KOPT-K1 (cell line): ENCODE measurements around the gene CCDC40.

Source experiments
- H3K27ac ChIP-seq: fragments of 200-600 bp; sonication (generic); 2 replicates; pipeline ENCODE4 v1.5.1; 2016; ENCODE audit warnings: antibody characterized with exemption, mild to moderate bottlenecking, low read depth, low read length; ENCODE audit not compliant: poor library complexity, severe bottlenecking
- H3K36me3 ChIP-seq: fragments of 200-600 bp; sonication (generic); 2 replicates; pipeline ENCODE4 v1.5.1; 2017; ENCODE audit warnings: antibody characterized with exemption, mild to moderate bottlenecking, low read length, moderate library complexity; ENCODE audit not compliant: insufficient read depth
- H3K9me3 ChIP-seq: fragments of 200-600 bp; sonication (generic); 2 replicates; pipeline ENCODE4 v1.5.1; 2017; ENCODE audit warnings: antibody characterized with exemption, low read length, mild to moderate bottlenecking; ENCODE audit not compliant: insufficient read depth, poor library complexity, severe bottlenecking

Gene CCDC40

GRCh38 chr17:80025140-80025539, 11.3 kb upstream of the CCDC40 start:
- H3K9me3 ChIP-seq = no peaks in the 10 kb centered on the region
- H3K36me3 ChIP-seq = no peaks in the 10 kb centered on the region
- H3K27ac ChIP-seq = no peak overlapping the region

GRCh38 chr17:80025796-80026195, 10.6 kb upstream of the CCDC40 start:
- Histone ChIP-seq H3K9me3 (no peaks in the 10 kb centered on the region), H3K36me3 (no peaks in the 10 kb centered on the region), H3K27ac (no peak overlapping the region)

GRCh38 chr17:80026359-80027042, 9.9 kb upstream of the CCDC40 start:
- Histone ChIP-seq H3K9me3 (no peaks in the 10 kb centered on the region), H3K27ac (no peak overlapping the region), H3K36me3 (no peaks in the 10 kb centered on the region)

DNA sequence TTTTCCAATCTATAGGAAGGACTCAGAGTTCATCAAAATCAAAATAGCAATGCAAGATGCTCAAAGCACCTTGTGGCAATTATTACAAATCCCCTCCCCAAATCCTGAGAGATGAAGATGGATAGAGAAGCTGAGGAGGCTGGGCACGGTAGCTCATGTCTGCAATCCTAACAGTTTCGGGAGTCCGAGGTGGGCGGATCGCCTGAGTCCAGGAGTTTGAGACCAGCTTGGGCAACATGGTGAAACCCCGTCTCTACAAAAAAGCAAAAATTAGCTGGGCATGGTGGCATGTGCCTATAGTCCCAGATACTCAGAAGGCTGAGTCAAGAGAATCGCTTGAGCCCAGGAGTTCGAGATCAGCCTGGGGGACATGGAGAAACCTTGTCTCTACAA, 9.4 kb upstream of the CCDC40 start:
- Histone ChIP-seq H3K27ac (no peak overlapping the region), H3K36me3 (no peaks in the 10 kb centered on the region), H3K9me3 (no peaks in the 10 kb centered on the region)

DNA sequence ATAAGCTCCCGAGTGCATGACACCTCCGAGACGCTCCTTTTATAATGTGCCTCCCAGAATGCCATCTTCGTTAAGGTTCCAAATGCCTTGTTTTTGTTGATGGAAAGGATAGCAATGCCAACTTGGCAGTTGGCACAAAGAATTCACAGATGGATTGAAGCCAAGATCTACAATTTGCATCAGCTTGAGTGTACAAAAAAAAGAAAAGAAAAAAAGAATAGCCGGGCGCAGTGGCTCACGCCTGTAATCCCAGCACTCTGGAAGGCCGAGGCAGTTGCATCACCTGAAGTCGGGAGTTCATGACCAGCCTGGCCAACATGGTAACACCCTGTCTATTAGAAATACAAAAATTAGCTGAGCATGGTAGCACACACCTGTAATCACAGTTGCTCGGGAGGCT, 8.4 kb upstream of the CCDC40 start:
- Histone ChIP-seq H3K27ac (no peak overlapping the region), H3K9me3 (no peaks in the 10 kb centered on the region), H3K36me3 (no peaks in the 10 kb centered on the region)

- no peaks in the 10 kb centered on the region for H3K36me3 ChIP-seq
- no peaks in the 10 kb centered on the region for H3K9me3 ChIP-seq
- no peak overlapping the region for H3K27ac ChIP-seq
Measured at GRCh38 chr17:80029258-80029974, 7.0 kb upstream of the CCDC40 start.

GRCh38 chr17:80030730-80031410, 5.6 kb upstream of the CCDC40 start:
- Histone ChIP-seq H3K27ac (no peak overlapping the region), H3K36me3 (no peaks in the 10 kb centered on the region), H3K9me3 (no peaks in the 10 kb centered on the region)

DNA sequence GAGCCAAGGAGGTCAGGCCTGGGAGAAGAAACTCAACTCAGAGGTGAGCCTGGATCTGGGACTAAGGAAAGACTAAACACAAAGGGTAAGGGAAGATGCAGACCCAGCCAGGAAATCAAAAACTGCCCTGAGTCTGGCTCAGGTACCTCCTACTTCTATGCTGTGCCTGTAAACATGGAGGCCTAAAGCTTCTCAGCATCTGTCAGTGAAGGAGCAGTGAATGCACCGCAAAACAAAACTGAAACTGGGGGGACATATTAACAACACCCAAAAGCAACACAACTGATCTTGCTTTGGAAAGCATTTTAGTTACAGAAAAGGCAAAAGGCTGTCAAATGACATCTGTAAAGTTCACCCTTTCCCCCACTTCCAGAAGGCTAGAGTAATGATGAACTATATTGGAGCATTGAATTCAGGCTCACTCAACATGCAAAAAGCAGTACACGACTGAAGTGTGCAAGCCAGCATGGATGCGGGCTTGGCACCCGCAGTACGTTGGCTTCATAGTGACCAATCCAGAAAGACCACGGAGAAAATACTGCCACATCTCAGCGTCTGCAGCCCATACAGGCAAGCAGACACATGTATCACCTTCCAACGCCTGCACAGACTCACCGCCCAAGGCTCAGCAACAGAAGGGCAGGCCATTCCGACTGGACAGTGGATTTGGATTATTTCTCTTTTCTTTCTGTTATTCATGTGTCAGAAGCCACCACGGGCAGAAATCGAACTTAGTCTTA, 4.6 kb upstream of the CCDC40 start:
- H3K27ac ChIP-seq = no peak overlapping the region
- no peaks in the 10 kb centered on the region for H3K9me3 ChIP-seq
- H3K36me3 ChIP-seq = no peaks in the 10 kb centered on the region

- H3K9me3 ChIP-seq = no peaks in the 10 kb centered on the region
- H3K27ac ChIP-seq = no peak overlapping the region
- no peaks in the 10 kb centered on the region for H3K36me3 ChIP-seq
Measured at GRCh38 chr17:80032614-80033171, 3.7 kb upstream of the CCDC40 start.

DNA sequence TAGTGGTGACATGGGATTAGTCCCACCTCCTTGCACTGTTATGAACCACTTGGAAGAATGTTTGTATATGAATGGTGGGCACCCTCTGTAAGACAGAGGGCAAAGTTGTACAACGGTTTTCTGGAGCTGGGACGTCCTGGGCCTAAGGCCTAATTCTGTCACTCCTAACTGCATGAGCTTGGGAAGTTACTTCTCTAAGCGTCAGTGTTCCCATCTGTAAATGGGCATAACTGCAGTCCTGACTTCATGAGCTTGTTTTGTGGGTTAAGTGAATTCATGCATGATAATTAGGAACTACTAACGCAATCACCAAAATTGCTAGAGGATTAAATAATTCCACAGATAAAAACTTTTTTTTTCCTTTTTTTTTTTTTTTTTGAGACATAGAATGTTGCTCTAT, 2.6 kb upstream of the CCDC40 start:
- Histone ChIP-seq H3K9me3 (no peaks in the 10 kb centered on the region), H3K27ac (no peak overlapping the region), H3K36me3 (no peaks in the 10 kb centered on the region)

DNA sequence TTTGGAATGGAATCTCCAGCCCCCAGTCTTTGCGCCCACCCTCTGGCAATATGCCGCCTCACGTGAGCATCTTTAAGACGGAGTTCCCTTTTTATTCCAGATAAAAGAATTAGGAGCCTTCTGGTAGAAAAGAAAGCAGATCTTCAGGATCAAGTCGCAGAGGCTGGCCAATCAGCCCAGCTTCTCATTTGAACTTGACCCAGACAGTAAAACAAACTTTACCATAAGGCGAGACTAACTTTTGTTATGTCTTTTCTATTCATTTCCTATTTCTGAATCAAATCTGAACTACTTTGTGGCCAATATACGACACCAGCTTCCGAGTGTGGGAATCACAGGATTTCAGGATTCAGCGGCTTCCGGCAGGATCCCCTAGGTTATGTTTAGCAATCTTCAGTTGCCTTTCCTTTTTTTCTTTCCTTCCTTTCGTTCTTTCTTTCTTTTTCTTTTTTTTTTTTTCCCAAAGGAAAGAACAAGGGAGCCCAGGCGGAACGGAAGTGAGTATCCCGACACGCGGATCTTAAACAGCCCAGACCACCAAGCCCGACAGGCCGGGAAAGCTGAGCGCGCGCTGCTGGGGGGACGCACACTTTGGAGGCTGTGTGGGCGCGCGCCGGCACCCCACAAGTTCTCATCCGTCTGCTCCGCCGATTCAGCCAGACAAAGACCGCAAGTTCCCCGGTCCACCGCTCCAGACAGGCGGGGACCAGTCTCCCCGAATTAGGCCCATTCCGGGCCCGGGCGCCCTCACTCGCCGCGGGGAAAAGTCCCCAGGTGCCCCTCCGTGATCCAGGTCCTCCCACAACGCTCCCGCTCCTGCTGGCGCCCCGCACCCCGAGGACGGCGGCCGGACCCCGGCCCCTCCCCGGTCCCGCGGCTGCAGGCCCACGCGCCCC, 1.4 kb upstream of the CCDC40 start:
- Histone ChIP-seq H3K27ac (no peak overlapping the region), H3K9me3 (no peaks in the 10 kb centered on the region), H3K36me3 (no peaks in the 10 kb centered on the region)

DNA sequence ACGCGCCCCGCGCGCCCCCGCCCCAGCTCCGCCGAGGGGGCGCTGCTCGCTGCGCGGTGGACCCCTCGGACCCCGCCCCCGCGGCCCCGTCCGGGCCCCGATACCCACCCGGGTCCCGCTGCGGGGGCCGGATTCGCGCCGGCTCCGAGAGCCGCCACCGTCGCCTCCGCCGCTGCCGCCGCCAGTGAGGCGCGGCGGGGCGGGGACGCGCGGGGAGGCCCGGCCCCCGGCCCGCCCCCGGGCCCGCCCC, 830 bp upstream of the CCDC40 start, which contains the start of gene TBC1D16:
Gene TBC1D16, minus strand, starts transcription at position 186 of the 250 bp plus-strand sequence. CDS start 22,325 bp downstream, outside the sequence.
- no peaks in the 10 kb centered on the region for H3K36me3 ChIP-seq
- no peaks in the 10 kb centered on the region for H3K9me3 ChIP-seq
- no peak within 1 kb of the TSS for H3K27ac ChIP-seq

GRCh38 chr17:80036715-80037477, 454 bp downstream of the CCDC40 start:
- H3K27ac ChIP-seq = no peak overlapping the region
- H3K36me3 ChIP-seq = no peaks in the 10 kb centered on the region
- H3K9me3 ChIP-seq = peaks cover 7% of the 10 kb centered on the region

GRCh38 chr17:80043963-80044362, 7.5 kb downstream of the CCDC40 start:
- Histone ChIP-seq H3K27ac (no peak overlapping the region), H3K9me3 (peaks cover 21% of the 10 kb centered on the region), H3K36me3 (no peaks in the 10 kb centered on the region)
